GM12865 (cell line): ENCODE results near the gene OPRL1.

Experiments used
- DNase-seq: peaks from one replicate; pipeline ENCODE4 v3.0.0; 2010; ENCODE audit warnings: low read depth
- H3K4me3 ChIP-seq: 2 replicates; pipeline ENCODE4 v1.5.1; 2011; ENCODE audit warnings: mild to moderate bottlenecking, low read depth, low read length, control low read depth
- TF ChIP-seq, protein P1 (sequence below): IDR thresholded peaks from 2 replicates; pipeline ENCODE4 v1.5.1; 2011; ENCODE audit warnings: low read length, control low read depth, low read depth, inconsistent platforms; ENCODE audit not compliant: insufficient read depth; ENCODE audit errors: missing control alignments

OPRL1 gene

DNA sequence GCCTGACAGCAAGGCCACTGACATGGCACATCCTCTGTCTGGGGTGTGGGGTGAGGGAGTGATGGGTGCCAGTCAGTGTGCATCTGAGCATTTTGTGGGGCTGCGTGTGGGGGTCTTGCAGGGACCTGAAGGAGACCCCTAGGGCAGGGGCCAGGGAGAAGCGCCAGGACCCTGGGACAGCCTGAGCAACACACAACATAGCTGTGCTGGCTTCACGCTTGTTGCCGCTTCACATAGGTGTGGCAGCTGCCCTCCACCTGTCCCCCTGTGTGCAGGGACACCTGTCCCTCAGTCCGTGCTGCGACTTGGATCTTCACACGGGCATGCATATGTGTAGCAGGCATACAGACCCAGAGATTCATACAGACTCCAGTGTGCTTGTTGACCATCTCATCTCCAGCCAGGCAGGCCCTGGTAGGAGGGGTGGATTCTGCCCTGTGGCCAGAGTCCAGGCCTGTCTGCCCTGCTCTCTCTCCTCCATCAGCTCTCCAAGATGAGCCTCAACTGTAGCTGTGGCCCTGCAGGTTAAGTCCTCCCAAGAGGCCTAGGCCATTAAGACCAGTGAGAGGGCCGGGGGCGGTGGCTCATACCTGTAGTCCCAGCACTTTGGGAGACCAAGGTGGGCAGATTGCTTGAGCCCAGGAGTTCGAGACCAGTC is 30.7 kb downstream of the OPRL1 start:
- TF ChIP-seq, protein P1, sequence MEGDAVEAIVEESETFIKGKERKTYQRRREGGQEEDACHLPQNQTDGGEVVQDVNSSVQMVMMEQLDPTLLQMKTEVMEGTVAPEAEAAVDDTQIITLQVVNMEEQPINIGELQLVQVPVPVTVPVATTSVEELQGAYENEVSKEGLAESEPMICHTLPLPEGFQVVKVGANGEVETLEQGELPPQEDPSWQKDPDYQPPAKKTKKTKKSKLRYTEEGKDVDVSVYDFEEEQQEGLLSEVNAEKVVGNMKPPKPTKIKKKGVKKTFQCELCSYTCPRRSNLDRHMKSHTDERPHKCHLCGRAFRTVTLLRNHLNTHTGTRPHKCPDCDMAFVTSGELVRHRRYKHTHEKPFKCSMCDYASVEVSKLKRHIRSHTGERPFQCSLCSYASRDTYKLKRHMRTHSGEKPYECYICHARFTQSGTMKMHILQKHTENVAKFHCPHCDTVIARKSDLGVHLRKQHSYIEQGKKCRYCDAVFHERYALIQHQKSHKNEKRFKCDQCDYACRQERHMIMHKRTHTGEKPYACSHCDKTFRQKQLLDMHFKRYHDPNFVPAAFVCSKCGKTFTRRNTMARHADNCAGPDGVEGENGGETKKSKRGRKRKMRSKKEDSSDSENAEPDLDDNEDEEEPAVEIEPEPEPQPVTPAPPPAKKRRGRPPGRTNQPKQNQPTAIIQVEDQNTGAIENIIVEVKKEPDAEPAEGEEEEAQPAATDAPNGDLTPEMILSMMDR = no peak
- no peak overlapping the region for H3K4me3 ChIP-seq
- DNase-seq = no peak

DNA sequence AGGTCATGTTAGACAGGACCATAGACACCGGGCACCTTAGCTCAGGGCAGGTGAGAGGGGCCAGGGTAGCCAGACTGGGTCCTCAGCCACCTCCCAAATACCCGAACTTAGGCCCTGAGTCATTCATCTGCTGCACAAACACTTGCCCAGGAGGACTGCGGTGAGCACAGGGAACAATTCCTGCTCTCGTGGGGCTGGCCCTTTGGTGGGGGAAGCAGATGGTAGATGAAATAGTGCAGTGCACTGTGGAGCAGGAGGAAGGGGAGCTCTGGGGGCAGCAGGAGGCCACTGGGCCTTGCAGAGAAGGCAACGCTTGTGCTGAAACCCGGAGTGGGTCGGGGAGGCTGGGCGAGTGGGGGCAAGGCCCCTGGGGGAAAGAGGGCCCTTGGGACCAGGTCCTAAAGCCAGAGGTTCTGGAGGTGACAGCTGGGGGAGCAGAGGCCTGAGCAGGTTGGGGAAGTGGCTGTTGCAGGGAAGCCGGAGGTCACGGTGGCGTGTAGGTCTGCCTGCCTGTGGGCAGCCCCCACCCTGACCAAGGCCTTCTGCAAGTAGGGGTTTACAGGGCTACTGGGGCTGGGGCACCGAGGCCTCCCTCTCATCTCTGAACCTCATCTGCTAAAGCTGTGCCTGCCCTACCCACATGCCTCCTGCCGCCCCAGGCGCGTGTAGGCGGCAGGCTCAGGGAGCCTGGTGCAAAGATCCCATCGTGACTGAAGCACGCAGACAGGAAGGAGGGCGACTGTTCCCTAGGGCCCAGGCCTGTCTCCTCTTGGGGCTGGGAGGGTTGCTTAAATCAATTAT is 32.2 kb downstream of the OPRL1 start:
- TF ChIP-seq, protein P1 = no peak
- DNase-seq = no peak

DNA sequence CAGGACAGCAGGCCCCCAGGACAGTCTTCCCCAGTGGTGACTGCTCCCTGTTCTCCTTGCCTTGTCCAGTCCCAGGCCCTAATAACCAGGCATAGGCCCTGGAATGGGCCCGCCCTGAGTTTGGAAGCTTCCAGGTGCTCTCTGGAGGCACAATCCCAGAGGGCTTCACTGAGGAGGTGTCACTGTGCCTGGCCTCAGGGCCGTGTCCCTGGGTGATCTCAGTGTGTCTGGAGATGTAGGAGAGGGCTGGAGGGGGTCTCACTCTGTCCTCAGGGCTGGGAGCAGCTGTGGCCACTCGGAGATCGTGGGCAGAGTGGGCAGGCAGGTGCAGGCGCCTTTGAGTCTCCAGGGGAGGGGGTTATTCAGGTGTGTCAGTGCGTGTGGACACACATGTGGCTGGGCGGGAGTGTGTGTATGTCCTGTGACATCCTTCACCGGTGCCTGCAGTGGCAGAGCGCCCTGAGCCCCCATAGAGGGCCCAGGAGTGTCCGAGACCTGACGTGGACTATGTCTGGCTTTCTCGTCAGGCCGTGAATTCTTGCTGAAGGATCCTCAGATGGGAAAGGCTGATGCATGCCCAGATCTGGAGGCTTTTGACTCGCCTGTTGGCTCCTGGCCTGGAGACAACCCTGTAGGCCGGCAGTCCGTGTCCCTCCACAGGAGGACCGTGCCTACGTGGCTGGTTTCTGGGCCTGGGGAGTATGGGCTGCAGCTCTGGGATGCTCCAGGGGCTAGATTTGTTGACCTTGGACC is 33.0 kb downstream of the OPRL1 start:
- no peak for DNase-seq
- TF ChIP-seq, protein P1 = no peak

More for the DNA sequence above, 32.2 kb downstream of the OPRL1 start:
- H3K4me3 ChIP-seq = no peak overlapping the region

DNA sequence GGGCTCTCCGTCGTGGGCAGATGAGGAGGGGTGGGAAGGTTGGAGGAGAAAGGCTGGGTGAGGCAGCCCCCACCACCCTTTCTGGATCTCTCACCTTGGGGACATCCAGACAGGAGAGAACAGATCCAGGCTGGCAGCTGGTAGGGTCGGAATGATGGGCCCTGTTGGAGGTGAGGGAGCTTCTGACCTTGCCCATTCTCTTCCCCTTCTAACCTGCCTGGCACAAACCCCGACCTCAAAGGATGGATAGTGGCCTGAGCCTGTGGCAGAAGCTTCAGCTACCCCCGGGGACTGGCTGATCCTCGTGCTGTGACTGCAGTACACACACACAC is 33.5 kb downstream of the OPRL1 start:
- TF ChIP-seq, protein P1 = no peak
- no peak for DNase-seq

More for the DNA sequence above, 33.0 kb downstream of the OPRL1 start:
- H3K4me3 ChIP-seq = no peak overlapping the region

DNA sequence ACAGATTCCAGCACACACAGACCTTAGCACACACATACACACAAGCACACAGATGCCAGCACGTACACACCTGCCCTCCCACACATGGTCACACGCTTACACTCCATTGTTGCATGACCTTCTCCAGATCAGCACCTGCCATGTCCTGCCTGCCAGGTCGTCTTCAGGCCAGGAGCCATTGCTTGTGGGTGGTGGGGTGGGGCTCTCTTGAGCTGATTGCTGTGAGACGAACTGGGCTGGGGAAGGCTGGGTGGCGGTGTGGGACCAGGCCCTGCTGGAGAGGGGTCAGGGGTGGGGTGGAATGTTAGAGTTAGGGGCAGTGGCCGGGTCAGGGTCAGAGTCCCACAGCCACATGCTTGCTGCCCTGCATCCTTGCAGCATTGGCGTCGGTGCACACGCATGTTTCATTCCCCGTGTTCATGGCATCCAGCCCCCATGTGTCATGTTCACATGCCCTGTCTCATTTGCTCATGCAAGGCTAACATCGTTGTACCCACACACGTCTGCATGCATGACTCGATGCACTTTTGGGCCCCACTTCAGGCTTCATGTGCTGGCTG is 34.0 kb downstream of the OPRL1 start:
- DNase-seq = no peak
- TF ChIP-seq, protein P1 = no peak
- no peak overlapping the region for H3K4me3 ChIP-seq

More for the DNA sequence above, 33.5 kb downstream of the OPRL1 start:
- no peak overlapping the region for H3K4me3 ChIP-seq

DNA sequence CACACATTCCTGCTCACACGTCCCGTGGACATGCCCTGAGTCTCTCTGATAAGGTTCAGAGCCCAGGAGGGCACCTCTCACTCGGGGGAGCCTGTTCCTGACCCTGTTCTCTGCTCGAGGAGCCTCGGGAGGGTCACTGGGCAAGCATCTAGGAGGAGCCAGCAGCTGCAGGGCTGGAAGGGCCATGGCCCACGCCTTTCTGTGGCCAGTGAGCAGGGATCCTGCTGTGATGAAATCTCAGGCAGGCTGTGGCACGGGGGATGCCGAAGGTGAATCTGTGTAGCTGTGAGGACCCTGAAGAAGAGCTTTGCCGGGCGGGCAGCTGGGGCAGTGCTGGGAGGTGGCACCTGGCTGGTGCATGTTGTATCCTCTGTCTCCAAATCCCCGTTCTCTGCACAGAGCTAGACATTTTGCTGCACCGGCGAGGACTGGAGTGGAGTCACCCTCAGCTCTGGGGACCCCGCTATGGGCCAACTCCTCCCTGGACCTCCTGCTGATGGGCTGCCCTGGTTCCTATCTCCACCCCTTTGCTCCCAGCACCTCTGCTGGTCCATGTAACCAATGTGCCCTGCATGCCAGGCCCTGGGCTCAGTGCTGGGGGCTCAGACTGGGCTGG is 34.6 kb downstream of the OPRL1 start:
- DNase-seq = no peak
- TF ChIP-seq, protein P1 = no peak
- H3K4me3 ChIP-seq = no peak overlapping the region
